AG10803 (cell line): ENCODE data around the gene FKBP7.

Source experiments
- DNase-seq: peaks from one replicate; pipeline ENCODE4 v3.0.0; 2010; ENCODE audit warnings: low read depth
- H3K4me3 ChIP-seq: 2 replicates; pipeline ENCODE4 v1.5.1; 2011; ENCODE audit warnings: mild to moderate bottlenecking, low read length, control low read depth
- TF ChIP-seq, protein P1 (sequence below): conservative IDR thresholded peaks from 2 replicates; pipeline ENCODE4 v1.5.1; 2011; ENCODE audit warnings: mild to moderate bottlenecking, low read length, control low read depth, inconsistent platforms

The FKBP7 gene

DNA sequence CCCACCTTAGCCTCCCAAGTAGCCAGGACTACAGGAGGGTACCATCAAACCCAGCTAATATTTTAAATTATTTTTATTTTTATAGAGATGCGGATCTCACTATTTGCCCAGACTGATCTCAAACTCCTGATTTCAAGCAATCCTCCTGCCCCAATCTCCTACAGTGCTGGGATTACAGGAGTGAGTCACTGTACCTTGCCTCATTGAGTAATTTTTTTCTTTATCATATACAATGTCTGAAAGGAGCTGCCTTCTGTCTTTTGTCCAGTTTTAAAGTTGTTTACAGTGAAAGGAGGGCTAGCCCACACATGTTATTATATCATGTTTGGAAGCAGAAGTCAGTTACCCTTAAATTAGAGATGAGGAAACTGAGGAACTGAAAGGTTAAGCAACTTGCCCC is 60.0 kb downstream of the FKBP7 start:
- DNase-seq, result no peak
- H3K4me3 ChIP-seq, result no peak overlapping the region
- TF ChIP-seq, protein P1, sequence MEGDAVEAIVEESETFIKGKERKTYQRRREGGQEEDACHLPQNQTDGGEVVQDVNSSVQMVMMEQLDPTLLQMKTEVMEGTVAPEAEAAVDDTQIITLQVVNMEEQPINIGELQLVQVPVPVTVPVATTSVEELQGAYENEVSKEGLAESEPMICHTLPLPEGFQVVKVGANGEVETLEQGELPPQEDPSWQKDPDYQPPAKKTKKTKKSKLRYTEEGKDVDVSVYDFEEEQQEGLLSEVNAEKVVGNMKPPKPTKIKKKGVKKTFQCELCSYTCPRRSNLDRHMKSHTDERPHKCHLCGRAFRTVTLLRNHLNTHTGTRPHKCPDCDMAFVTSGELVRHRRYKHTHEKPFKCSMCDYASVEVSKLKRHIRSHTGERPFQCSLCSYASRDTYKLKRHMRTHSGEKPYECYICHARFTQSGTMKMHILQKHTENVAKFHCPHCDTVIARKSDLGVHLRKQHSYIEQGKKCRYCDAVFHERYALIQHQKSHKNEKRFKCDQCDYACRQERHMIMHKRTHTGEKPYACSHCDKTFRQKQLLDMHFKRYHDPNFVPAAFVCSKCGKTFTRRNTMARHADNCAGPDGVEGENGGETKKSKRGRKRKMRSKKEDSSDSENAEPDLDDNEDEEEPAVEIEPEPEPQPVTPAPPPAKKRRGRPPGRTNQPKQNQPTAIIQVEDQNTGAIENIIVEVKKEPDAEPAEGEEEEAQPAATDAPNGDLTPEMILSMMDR, result no peak

DNA sequence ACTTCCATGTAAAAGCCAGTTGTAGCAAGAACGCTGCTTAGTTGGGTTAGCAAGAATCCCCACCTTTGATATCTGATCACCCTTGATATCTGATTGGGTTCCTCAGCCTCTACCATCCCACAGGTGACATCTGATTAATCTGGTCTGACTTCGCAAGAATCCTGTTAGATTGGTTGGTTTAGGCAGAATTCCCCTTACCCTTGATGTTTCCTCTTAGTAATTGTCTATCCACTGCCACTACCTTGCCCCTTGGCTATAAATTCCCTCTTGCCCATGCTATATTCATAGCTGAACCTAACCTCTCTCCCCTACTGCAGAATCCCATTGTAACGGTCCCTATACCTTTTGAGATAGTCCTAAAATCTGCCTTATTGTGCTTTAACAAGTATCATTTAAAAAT is 60.5 kb downstream of the FKBP7 start:
- no peak for DNase-seq
- H3K4me3 ChIP-seq, result no peak overlapping the region
- TF ChIP-seq, protein P1, result no peak

DNA sequence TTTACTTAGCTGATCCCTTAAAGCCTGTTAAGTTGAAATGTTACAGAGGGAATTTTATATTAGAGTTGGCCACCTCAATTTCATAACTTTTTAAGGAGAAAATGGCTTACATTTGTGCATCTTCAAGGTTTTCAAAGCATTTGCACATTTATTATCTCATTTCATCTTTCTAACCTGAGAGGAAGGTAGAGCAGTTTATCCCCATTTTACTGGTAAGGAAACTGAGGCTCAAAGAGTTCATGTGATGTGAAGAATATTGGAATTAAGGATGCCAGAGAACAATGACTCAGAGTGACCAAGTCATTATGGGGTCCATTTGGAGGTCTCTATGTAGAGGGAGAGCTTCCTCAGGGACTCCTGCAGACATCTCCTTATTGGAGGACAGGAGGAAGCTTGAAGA is 62.4 kb downstream of the FKBP7 start:
- TF ChIP-seq, protein P1, result no peak
- no peak for DNase-seq
- H3K4me3 ChIP-seq, result no peak overlapping the region

DNA sequence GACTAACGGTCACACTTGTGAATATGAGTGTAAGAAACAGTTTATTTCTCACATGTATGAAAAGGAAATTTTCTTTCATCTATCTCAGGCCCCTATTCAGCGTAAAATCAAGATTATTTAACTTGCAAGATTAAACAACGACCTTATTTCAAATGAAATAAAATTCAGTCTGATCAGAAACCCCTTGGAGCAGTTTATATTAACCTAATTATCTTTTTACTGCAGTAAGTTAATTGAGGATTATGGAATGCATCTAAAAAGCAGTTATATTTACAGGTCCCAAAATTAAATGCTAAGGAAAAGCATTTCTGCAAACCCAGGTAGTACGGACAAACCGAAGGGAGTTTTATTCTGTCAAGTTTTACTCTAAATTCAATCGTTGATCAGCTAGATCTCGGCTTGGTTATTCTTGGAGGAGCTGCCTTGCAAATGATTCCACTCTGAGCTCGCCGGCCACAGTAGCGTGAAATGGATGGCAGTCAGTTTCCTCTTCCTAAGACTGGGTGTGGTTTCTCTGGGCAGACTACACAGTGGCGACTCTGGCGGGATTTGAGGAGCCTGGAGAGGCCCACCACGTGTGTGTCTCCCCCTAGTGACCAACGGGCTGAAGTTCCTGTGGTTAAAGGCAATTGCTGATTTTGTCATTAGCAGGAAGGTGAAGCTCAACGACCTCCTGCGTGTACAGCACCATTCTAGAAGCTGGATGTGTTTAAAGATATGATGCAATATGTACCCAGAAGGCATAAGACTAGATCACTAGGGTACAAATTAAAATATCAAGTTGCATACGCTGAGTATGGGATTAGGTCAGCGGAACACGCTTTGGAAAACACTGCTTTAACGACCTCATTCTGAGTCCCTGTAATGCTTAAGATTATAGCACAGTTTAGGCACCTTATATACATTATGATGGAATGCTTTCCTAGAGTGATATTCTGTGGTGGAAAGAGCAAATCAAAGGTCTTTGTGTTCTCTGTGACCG is 63.8 kb downstream of the FKBP7 start:
- H3K4me3 ChIP-seq, result peak overlapping the region; percentile 68
- peak; percentile 93 for DNase-seq
- TF ChIP-seq, protein P1, result peak; percentile 98
